ENCODE measurements around the gene SYNE3. TPM values are rescaled to one million over a fixed set of nuclear protein-coding genes. Genes with fewer than 3 reads are reported as not detected.

The SYNE3 gene
- total and polyA plus RNA-seq, 10 of the 15 experiments (the other 5 are each of a cell fraction or from before 2014, with no cell fraction given) = 1.4 to 44.1 (median 13.4) TPM

- in situ Hi-C loops (cut with MboI) = no loop called here
- RAD21 ChIA-PET (ENCODE audit: unreplicated experiment) = interaction anchor here (1.0 to 4.3 kb wide), 4 partner anchors 14 to 49 kb away, joined by 3 to 17 read pairs (median 4); partner anchors contain the start of gene SYNE3
- H2AFZ ChIP-seq (ENCODE audit: control insufficient read depth, low read depth, low read length) = no peak overlapping the region
- DNase-seq (ENCODE audit: low read depth, low spot score) (no peak), FAIRE-seq (no peak), ATAC-seq (no peak)
- H3K9ac ChIP-seq (ENCODE audit: control insufficient read depth, insufficient read depth, low read length) = no peak overlapping the region
- H3K27ac ChIP-seq (ENCODE audit: control insufficient read depth, insufficient read depth) = peak overlapping the region; percentile 15; the same call in 1 of the 2 replicates
- CTCF ChIA-PET = interaction anchor here (0.8 to 7.5 kb wide), 5 partner anchors 8 to 30 kb away, joined by 4 to 55 read pairs (median 8); partner anchors contain the start of gene SYNE3
- peaks cover 9 to 19% of the 10 kb centered on the region in 2 experiments for H3K36me3 ChIP-seq (ENCODE audit: control insufficient read depth in 2 of 2, insufficient read depth in 2 of 2, low read length in 1 of 2)
- 63% methylated on average over 14 of the region's 14 CpGs for WGBS (ENCODE audit: insufficient coverage, insufficient replicate concordance, low lambda C conversion rate, missing lambda C conversion rate)
- no TSS peak for BruUV-seq (replicated peaks)
- TF ChIP-seq NKRF (conservative IDR thresholded peaks at IDR 0.05) = no peak
- TF ChIP-seq SIN3A (IDR thresholded peaks at IDR 0.05; ENCODE audit: low read depth, low read length) = no peak
- no peak for TF ChIP-seq WRNIP1 (IDR thresholded peaks at IDR 0.05; ENCODE audit: borderline replicate concordance, low read depth, low read length)
- SMC1A ChIA-PET (ENCODE audit: uncharacterized antibody, unreplicated experiment) = interaction anchor here (0.5 to 12.0 kb wide), 4 partner anchors 8 to 273 kb away, joined by 3 to 107 read pairs (median 69); partner anchors contain the start of gene SYNE3
- no peaks in the 10 kb centered on the region for H4K20me1 ChIP-seq (ENCODE audit: control insufficient read depth, insufficient read depth)
- intact Hi-C loops (cut with micrococcal nuclease; ENCODE audit: unreplicated experiment) = loop anchor here (10.0 kb wide), 2 partner anchors 176 to 346 kb away; partner anchors contain the start of gene DICER1
- no peaks in the 10 kb centered on the region for H3K27me3 ChIP-seq (replicated peaks in 1 of 2; ENCODE audit: control insufficient read depth in 2 of 2, insufficient read depth in 2 of 2, low read length in 1 of 2)
- H3K4me1 ChIP-seq (ENCODE audit: control insufficient read depth, insufficient read depth, low read length) = peaks cover 90% of the 10 kb centered on the region
- H3K79me2 ChIP-seq (ENCODE audit: control insufficient read depth, insufficient read depth, low read length) = peaks cover 90% of the 10 kb centered on the region
- POLR2A ChIA-PET = interaction anchor here (1.0 to 17.4 kb wide), 2 partner anchors 15 to 21 kb away, joined by 3 to 276 read pairs; partner anchors contain the start of gene SYNE3
- H3K4me3 ChIP-seq = no peak overlapping the region
- H3K9me3 ChIP-seq (replicated peaks; ENCODE audit: control insufficient read depth, insufficient read depth, low read length) = no peaks in the 10 kb centered on the region
- peak overlapping the region; percentile 62 for H3K4me2 ChIP-seq (ENCODE audit: control insufficient read depth, insufficient read depth)
Observed at GRCh38 chr14:95500772-95501401, 15.6 kb downstream of the SYNE3 start.

Data from GM12878 (cell line).